ENCODE results near the gene CDK2AP2.

DNA sequence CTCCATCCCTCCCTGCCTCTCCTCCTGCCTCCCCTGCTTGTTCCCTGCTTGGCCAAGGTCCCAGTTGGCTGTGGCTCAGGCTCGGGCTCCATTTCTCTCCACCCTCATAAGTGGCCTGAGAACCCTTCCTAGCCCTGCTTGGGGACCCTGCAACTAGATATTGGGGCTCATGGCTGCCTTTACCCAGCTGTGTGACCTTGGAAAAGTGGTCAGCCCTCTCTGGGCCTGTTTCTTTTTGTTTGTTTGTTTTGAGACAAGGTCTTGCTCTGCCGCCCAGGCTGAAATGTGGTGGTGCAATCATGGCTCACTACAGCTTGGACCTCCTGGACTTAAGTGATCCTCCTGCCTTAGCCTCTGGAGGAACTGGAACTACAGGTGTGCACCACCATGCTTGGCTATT, 35.6 kb upstream of the CDK2AP2 start:
- TF ChIP-seq POLR2AphosphoS5 (IDR thresholded peaks at IDR 0.05; ENCODE audit: insufficient read depth, low read depth, low read length) (no peak), EZH2 (IDR thresholded peaks at IDR 0.05; ENCODE audit: borderline replicate concordance, low read depth, low read length, severe bottlenecking) (no peak), FOS (IDR thresholded peaks at IDR 0.05; ENCODE audit: borderline replicate concordance, insufficient read depth, low read length) (no peak), CTCF (IDR thresholded peaks at IDR 0.05; ENCODE audit: extremely low read depth in 1 of 2, insufficient read depth in 1 of 2, low read depth in 1 of 2, low read length in 2 of 2) (no peak), POLR2A (IDR thresholded peaks at IDR 0.05; ENCODE audit: low read depth, low read length) (no peak)

Measured in endothelial cell of umbilical vein (primary cell).